HG03439 (cell line): ENCODE measurements around the gene TUBB.
"Not testable (repeated sequence)": the region's sequence is repeated elsewhere in the genome, so short reads cannot be mapped to it uniquely, and the experiment has no call there.

Experiments
- ATAC-seq: cut with Tn5 transposase; IDR thresholded peaks from one replicate; pipeline ENCODE4 v1.9.1; 2021; ENCODE audit warnings: mild to moderate bottlenecking, moderate library complexity; ENCODE audit not compliant: unreplicated experiment

Gene TUBB

GRCh38 chr6:30759575-30760239, 39.6 kb downstream of the TUBB start:
- ATAC-seq: no peak

- ATAC-seq: no peak
Measured at GRCh38 chr6:30760549-30760948, 40.4 kb downstream of the TUBB start.

- no peak for ATAC-seq
Measured at GRCh38 chr6:30761791-30762429, 41.8 kb downstream of the TUBB start.

GRCh38 chr6:30763155-30763617, 43.0 kb downstream of the TUBB start:
- no peak for ATAC-seq

GRCh38 chr6:30763618-30764489, 43.7 kb downstream of the TUBB start:
- ATAC-seq: no peak

- ATAC-seq: not testable (repeated sequence)
Measured at GRCh38 chr6:30764490-30765043, 44.4 kb downstream of the TUBB start.

GRCh38 chr6:30765495-30765894, 45.3 kb downstream of the TUBB start:
- ATAC-seq: not testable (repeated sequence)

GRCh38 chr6:30766461-30767157, 46.5 kb downstream of the TUBB start:
- ATAC-seq: no peak

- ATAC-seq: peak; percentile 65
Measured at GRCh38 chr6:30767158-30767943, 47.2 kb downstream of the TUBB start.

- ATAC-seq: no peak
Measured at GRCh38 chr6:30767944-30768301, 47.8 kb downstream of the TUBB start.

GRCh38 chr6:30768634-30769087, 48.5 kb downstream of the TUBB start:
- no peak for ATAC-seq

- no peak for ATAC-seq
Measured at GRCh38 chr6:30769088-30769852, 49.1 kb downstream of the TUBB start.

- ATAC-seq: no peak
Measured at GRCh38 chr6:30769853-30770524, 49.8 kb downstream of the TUBB start.

- no peak for ATAC-seq
Measured at GRCh38 chr6:30770592-30770991, 50.4 kb downstream of the TUBB start.

GRCh38 chr6:30774701-30775100, 54.5 kb downstream of the TUBB start:
- ATAC-seq: no peak
